Measurements from ENCODE around the gene CCDC157.

GRCh38 chr22:30370641-30371230, 13.9 kb downstream of the CCDC157 start:
- TF ChIP-seq, protein P1, sequence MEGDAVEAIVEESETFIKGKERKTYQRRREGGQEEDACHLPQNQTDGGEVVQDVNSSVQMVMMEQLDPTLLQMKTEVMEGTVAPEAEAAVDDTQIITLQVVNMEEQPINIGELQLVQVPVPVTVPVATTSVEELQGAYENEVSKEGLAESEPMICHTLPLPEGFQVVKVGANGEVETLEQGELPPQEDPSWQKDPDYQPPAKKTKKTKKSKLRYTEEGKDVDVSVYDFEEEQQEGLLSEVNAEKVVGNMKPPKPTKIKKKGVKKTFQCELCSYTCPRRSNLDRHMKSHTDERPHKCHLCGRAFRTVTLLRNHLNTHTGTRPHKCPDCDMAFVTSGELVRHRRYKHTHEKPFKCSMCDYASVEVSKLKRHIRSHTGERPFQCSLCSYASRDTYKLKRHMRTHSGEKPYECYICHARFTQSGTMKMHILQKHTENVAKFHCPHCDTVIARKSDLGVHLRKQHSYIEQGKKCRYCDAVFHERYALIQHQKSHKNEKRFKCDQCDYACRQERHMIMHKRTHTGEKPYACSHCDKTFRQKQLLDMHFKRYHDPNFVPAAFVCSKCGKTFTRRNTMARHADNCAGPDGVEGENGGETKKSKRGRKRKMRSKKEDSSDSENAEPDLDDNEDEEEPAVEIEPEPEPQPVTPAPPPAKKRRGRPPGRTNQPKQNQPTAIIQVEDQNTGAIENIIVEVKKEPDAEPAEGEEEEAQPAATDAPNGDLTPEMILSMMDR (IDR thresholded peaks at IDR 0.05), result no peak
- TF ChIP-seq ZFX (IDR thresholded peaks at IDR 0.05; ENCODE audit: borderline replicate concordance), result no peak
